Measurements from ENCODE around the gene ITPRID1. TPM values are rescaled to one million over a fixed set of nuclear protein-coding genes. Genes with fewer than 3 reads are reported as not detected.

ITPRID1 gene
- total and polyA plus RNA-seq, 2 of the 8 experiments (the other 6 are each of a cell fraction or from before 2014, with no cell fraction given) = 0.09 to 0.47 TPM

GRCh38 chr7:31705377-31705776 lies 191.5 kb downstream of the ITPRID1 start:
- no peak overlapping the region for H2BK5ac ChIP-seq (ENCODE audit: low read depth, low read length)
- no peak for TF ChIP-seq BCL11A (IDR thresholded peaks at IDR 0.05; ENCODE audit: low read depth in 2 of 2, low read length in 2 of 2)
- TF ChIP-seq GABPA (IDR thresholded peaks at IDR 0.05; ENCODE audit: borderline replicate concordance, insufficient read depth, low read length) = no peak
- TF ChIP-seq JUND (IDR thresholded peaks at IDR 0.05; ENCODE audit: low read length) = no peak
- H3K79me1 ChIP-seq (ENCODE audit: low read depth, low read length) = no peaks in the 10 kb centered on the region
- no peak overlapping the region for H3K18ac ChIP-seq (ENCODE audit: extremely low read depth, low read length)
- no peaks in the 10 kb centered on the region for H4K20me1 ChIP-seq (replicated peaks in 1 of 2; ENCODE audit: control insufficient read depth in 1 of 2, insufficient read depth in 2 of 2, low read length in 2 of 2)
- H3K14ac ChIP-seq (ENCODE audit: insufficient read length) = no peak overlapping the region
- no peak for DNase-seq (ENCODE audit: low read depth in 1 of 2, low spot score in 2 of 2)
- peaks cover 0 to 7% (median 2%) of the 10 kb centered on the region in 4 experiments; a peak in 2 of 7 replicates for H3K4me1 ChIP-seq (replicated peaks in 1 of 4; ENCODE audit: control insufficient read depth in 3 of 4, insufficient read depth in 4 of 4, low read length in 3 of 4)
- H3K56ac ChIP-seq (replicated peaks; ENCODE audit: insufficient read length, low read depth, low read length) = no peak overlapping the region
- no peak for FAIRE-seq
- H3K9ac ChIP-seq (replicated peaks in 1 of 4; ENCODE audit: extremely low read depth in 1 of 4, low read depth in 3 of 4, low read length in 3 of 4) = no peak overlapping the region
- no peaks in the 10 kb centered on the region for H3K79me2 ChIP-seq (ENCODE audit: control insufficient read depth in 1 of 2, insufficient read depth in 2 of 2, low read length in 2 of 2)
- no peak overlapping the region for H4K5ac ChIP-seq (ENCODE audit: insufficient read length, low read depth, low read length)
- H3K23me2 ChIP-seq (ENCODE audit: low read depth, low read length) = no peaks in the 10 kb centered on the region
- POLR2A ChIA-PET (ENCODE audit: partially characterized antibody) = no interaction called here
- no peak overlapping the region for H2BK12ac ChIP-seq (ENCODE audit: low read depth, low read length)
- H3K9me3 ChIP-seq (ENCODE audit: insufficient read depth in 2 of 2, low read depth in 1 of 2, low read length in 1 of 2) = no peaks in the 10 kb centered on the region
- H4K91ac ChIP-seq (replicated peaks; ENCODE audit: insufficient read length, low read length) = no peak overlapping the region
- H2AK5ac ChIP-seq (ENCODE audit: low read depth, low read length) = no peak overlapping the region
- H3K23ac ChIP-seq (ENCODE audit: insufficient read length) = no peak overlapping the region
- no peak overlapping the region for H2BK15ac ChIP-seq (ENCODE audit: low read length)
- H3K4me2 ChIP-seq (ENCODE audit: insufficient read depth in 1 of 2, low read depth in 2 of 2, low read length in 2 of 2) = no peak overlapping the region
- peaks cover 0 to 16% (median under 1%) of the 10 kb centered on the region in 4 experiments; a peak in 4 of 7 replicates for H3K27me3 ChIP-seq (replicated peaks in 1 of 4; ENCODE audit: control insufficient read depth in 3 of 4, extremely low read depth in 1 of 4, insufficient read depth in 3 of 4, low read length in 3 of 4)
- no peak overlapping the region for H3K4me3 ChIP-seq (ENCODE audit: extremely low read depth in 1 of 4, insufficient read depth in 2 of 4, low read depth in 3 of 4, low read length in 4 of 4)
- H2AFZ ChIP-seq (ENCODE audit: low read length) = no peak overlapping the region
- 81% methylated on average over 3 of the region's 3 CpGs; no CpG with 5 or more reads in 1 of the 2 experiments for WGBS, 2 experiments (ENCODE audit: extremely low coverage in 1 of 2, insufficient coverage in 1 of 2, insufficient read length in 1 of 2, insufficient replicate concordance in 2 of 2, low coverage in 1 of 2, low lambda C conversion rate in 2 of 2, missing lambda C conversion rate in 1 of 2)
- CTCF ChIA-PET (ENCODE audit: partially characterized antibody) = interaction anchor here (7.8 kb wide), 1 partner anchor 24 kb away, joined by 27 read pairs; no protein-coding TSS in a partner anchor
- no peaks in the 10 kb centered on the region; a peak in 1 of 8 replicates for H3K36me3 ChIP-seq (ENCODE audit: control insufficient read depth in 2 of 4, insufficient read depth in 4 of 4, low read length in 3 of 4)
- H3K27ac ChIP-seq (ENCODE audit: low read depth, low read length) = no peak overlapping the region
- 0 out of 2 replicates have a peak overlapping the region, but pooled peaks have one; percentile 2 for H2BK20ac ChIP-seq (ENCODE audit: low read length)
- H2BK120ac ChIP-seq (replicated peaks; ENCODE audit: low read depth, low read length) = no peak overlapping the region
- no peak overlapping the region for H4K8ac ChIP-seq (ENCODE audit: extremely low read depth, insufficient read depth, low read length)
- no peak overlapping the region for H3K4ac ChIP-seq (replicated peaks; ENCODE audit: insufficient read length, low read depth, low read length)
